ENCODE measurements around the gene SGCE. TPM values are rescaled to one million over a fixed set of nuclear protein-coding genes. Genes with fewer than 3 reads are reported as not detected.
"Not testable (repeated sequence)": the region's sequence is repeated elsewhere in the genome, so short reads cannot be mapped to it uniquely, and the experiment has no call there.

SGCE gene, protein sequence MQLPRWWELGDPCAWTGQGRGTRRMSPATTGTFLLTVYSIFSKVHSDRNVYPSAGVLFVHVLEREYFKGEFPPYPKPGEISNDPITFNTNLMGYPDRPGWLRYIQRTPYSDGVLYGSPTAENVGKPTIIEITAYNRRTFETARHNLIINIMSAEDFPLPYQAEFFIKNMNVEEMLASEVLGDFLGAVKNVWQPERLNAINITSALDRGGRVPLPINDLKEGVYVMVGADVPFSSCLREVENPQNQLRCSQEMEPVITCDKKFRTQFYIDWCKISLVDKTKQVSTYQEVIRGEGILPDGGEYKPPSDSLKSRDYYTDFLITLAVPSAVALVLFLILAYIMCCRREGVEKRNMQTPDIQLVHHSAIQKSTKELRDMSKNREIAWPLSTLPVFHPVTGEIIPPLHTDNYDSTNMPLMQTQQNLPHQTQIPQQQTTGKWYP
- total RNA-seq, result 84.0 TPM

DNA sequence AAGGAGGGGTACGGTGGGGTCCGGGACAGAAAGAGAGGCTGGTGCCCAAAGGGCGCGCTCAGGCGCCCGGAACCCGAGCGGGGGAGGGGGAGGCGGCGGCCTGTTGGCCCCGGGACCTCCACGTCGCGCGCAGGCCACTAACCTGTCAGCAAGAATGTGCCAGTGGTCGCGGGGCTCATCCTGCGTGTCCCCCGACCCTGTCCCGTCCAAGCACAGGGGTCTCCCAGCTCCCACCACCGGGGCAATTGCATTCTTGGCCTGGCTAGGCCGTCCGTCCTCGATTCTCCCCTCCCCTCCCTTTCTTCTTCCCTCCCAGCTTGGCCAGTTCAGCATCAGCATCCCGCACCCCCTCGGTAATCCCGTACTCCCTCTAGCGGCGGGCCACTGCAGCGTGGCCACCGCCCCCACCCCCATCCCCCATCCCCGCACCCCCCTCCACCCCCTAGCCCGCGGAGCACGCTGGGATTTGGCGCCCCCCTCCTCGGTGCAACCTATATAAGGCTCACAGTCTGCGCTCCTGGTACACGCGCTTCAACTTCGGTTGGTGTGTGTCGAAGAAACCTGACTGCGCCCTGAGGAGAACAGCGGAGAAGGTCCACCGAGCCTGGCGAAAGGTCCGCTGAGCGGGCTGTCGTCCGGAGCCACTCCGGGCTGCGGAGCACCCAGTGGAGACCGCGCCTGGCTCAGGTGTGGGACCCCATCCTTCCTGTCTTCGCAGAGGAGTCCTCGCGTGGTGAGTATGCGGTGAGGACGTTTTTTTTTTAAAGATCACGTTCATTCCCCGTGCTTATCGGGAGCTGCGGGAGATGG, at the start of gene SGCE:
SGCE (minus strand) TSS at position 286 of the 810 bp plus-strand sequence; CDS start at position 251, 35 bp downstream.
- Histone ChIP-seq H3K9me3 (no peaks in the 10 kb centered on the region), H3K4me1 (peaks cover 18% of the 10 kb centered on the region), H3K27me3 (no peaks in the 10 kb centered on the region), H3K36me3 (no peaks in the 10 kb centered on the region), H3K27ac (peak within 1 kb of the TSS; percentile 88), H3K4me3 (peak within 1 kb of the TSS; percentile 60 to 61)
- TF ChIP-seq POLR2AphosphoS5 (IDR thresholded peaks at IDR 0.05; ENCODE audit: insufficient read depth in 1 of 2, low read depth in 1 of 2) (peak in 1 of 2 donors; percentile 40), POLR2A (IDR thresholded peaks at IDR 0.05) (no peak)
- TF ChIP-seq, protein P1, sequence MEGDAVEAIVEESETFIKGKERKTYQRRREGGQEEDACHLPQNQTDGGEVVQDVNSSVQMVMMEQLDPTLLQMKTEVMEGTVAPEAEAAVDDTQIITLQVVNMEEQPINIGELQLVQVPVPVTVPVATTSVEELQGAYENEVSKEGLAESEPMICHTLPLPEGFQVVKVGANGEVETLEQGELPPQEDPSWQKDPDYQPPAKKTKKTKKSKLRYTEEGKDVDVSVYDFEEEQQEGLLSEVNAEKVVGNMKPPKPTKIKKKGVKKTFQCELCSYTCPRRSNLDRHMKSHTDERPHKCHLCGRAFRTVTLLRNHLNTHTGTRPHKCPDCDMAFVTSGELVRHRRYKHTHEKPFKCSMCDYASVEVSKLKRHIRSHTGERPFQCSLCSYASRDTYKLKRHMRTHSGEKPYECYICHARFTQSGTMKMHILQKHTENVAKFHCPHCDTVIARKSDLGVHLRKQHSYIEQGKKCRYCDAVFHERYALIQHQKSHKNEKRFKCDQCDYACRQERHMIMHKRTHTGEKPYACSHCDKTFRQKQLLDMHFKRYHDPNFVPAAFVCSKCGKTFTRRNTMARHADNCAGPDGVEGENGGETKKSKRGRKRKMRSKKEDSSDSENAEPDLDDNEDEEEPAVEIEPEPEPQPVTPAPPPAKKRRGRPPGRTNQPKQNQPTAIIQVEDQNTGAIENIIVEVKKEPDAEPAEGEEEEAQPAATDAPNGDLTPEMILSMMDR (IDR thresholded peaks at IDR 0.05), result no peak
- no peak for DNase-seq (ENCODE audit: extremely low spot score in 2 of 2)
- intact Hi-C loops (cut with DNase I), result no loop called here

DNA sequence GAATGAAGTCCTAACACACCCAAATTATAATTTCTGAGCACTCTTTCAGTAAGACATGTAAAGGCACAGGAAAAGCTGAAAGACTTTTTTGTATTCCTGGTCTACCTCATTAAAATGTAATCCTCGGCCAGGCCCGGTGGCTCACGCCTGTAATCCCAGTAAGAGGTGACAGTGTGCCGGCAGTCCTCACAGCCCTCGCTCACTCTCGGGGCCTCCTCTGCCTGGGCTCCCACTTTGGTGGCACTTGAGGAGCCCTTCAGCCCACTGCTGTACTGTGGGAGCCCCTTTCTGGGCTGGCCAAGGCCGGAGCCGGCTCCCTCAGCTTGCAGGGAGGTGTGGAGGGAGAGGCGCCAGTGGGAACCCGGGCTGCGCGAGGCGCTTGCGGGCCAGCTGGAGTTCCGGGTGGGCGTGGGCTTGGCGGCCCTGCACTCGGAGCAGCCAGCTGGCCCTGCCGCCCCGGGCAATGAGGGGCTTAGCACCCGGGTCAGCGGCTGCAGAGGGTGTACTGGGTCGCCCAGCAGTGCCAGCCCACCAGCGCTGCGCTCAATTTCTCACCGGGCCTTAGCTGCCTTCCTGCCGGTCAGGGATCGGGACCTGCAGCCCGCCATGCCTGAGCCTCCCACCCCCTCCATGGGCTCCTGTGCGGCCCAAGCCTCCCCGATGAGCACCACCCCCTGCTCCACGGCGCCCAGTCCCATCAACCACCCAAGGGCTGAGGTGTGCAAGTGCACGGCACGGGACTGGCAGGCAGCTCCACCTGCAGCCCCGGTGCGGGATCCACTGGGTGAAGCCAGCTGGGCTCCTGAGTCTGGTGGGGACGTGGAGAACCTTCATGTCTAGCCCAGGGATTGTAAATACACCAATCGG, 49.5 kb upstream of the SGCE start:
- H3K4me3 ChIP-seq; DNase-seq (ENCODE audit: extremely low spot score in 2 of 2); intact Hi-C loops (cut with DNase I); H3K9me3 ChIP-seq; H3K27me3 ChIP-seq; H3K36me3 ChIP-seq; H3K4me1 ChIP-seq; H3K27ac ChIP-seq: not testable (repeated sequence)

DNA sequence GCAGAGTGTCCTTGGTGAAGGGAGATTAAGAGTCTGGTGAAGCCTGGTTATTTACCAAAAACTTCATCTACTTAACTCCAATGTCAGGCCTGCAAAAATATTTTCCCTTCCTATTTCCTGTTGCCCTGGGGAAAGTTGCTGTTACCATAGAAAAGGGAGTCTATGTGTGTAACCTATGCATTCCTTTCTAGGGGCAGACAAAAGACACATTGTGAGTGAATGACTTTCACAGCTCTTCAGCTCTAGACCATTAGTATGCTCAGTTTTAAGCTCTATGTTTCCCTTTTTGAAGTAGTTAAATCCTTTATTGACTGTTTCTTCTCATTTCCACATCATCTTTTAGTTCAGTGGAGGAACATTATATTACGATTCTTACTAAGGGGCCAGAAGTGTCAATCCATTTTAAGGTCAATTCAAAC, 45.6 kb upstream of the SGCE start:
- H3K36me3 ChIP-seq, result no peaks in the 10 kb centered on the region
- no peaks in the 10 kb centered on the region for H3K27me3 ChIP-seq
- no peaks in the 10 kb centered on the region for H3K9me3 ChIP-seq
- intact Hi-C loops (cut with DNase I), result no loop called here
- DNase-seq (ENCODE audit: extremely low spot score in 2 of 2), result no peak
- no peak overlapping the region for H3K4me3 ChIP-seq
- peaks cover 23% of the 10 kb centered on the region for H3K4me1 ChIP-seq
- H3K27ac ChIP-seq, result no peak overlapping the region
- TF ChIP-seq POLR2A (IDR thresholded peaks at IDR 0.05), result no peak
- no peak for TF ChIP-seq POLR2AphosphoS5 (IDR thresholded peaks at IDR 0.05; ENCODE audit: insufficient read depth in 1 of 2, low read depth in 1 of 2)
- TF ChIP-seq, protein P1 (IDR thresholded peaks at IDR 0.05), result no peak

DNA sequence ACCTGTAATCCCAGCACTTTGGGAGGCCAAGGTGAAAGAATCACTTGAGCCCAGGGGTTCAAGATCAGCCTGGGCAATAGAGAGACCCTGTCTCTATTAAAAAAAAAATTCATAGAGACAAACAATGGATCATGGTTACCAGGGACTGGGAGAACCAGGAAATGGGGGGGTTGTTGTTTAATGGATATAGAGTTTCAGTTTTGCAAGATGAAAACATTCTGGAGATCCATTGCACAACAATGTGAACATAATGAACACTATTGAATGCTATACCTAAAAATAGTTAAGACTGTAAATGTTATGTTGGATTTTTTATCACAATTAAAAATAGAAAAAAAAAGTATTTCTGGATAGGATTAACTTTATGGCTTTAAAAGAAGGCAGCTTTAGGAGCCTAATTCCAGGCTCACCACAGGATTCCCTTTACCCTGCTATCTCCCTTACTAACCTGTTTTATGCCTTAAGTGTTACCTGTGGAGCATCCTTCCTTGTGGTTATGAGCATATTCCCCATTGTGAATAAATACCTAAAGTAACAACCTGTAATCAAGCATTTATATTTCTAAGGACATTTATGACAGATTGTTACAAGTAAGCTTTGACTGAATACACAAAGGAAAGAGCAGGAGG, 45.1 kb upstream of the SGCE start:
- no peak for DNase-seq (ENCODE audit: extremely low spot score in 2 of 2)
- Histone ChIP-seq H3K36me3 (no peaks in the 10 kb centered on the region), H3K9me3 (no peaks in the 10 kb centered on the region), H3K27me3 (no peaks in the 10 kb centered on the region), H3K27ac (no peak overlapping the region), H3K4me1 (peaks cover 23% of the 10 kb centered on the region), H3K4me3 (no peak overlapping the region)
- intact Hi-C loops (cut with DNase I), result no loop called here
- TF ChIP-seq POLR2A (IDR thresholded peaks at IDR 0.05) (no peak), POLR2AphosphoS5 (IDR thresholded peaks at IDR 0.05; ENCODE audit: insufficient read depth in 1 of 2, low read depth in 1 of 2) (no peak)
- TF ChIP-seq, protein P1 (IDR thresholded peaks at IDR 0.05), result no peak

DNA sequence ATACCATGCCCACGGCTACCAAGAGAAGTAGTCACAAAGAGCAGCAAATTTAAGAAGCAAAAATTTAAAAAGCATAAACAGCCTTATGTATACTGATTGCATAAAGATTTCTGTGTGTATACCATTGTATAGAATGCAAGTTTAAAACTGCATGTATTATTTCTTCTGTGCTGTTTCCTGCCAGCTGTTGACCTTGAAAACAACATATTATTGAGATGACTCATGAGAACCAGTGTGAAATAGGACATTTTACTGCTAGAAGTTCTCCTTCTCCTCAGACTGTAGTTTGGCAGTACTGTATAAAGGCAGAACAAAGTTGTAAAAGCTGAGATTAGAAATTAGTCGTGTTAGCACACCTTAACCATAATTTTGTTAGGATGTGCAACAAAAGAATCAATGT, 42.3 kb upstream of the SGCE start:
- Histone ChIP-seq H3K9me3 (no peaks in the 10 kb centered on the region), H3K27ac (peak overlapping the region; percentile 17)

More for the DNA sequence above, 42.3 kb upstream of the SGCE start:
- intact Hi-C loops (cut with DNase I), result no loop called here
- H3K4me3 ChIP-seq, result no peak overlapping the region
- no peak for DNase-seq (ENCODE audit: extremely low spot score in 2 of 2)
- H3K36me3 ChIP-seq, result no peaks in the 10 kb centered on the region
- H3K4me1 ChIP-seq, result peaks cover 23% of the 10 kb centered on the region
- H3K27me3 ChIP-seq, result no peaks in the 10 kb centered on the region
- TF ChIP-seq, protein P1 (IDR thresholded peaks at IDR 0.05), result no peak
- TF ChIP-seq POLR2AphosphoS5 (IDR thresholded peaks at IDR 0.05; ENCODE audit: insufficient read depth in 1 of 2, low read depth in 1 of 2), result no peak
- no peak for TF ChIP-seq POLR2A (IDR thresholded peaks at IDR 0.05)

Data from vagina (tissue), 2 donors.